ENCODE results near the gene KIRREL2. TPM values are rescaled to one million over a fixed set of nuclear protein-coding genes. Genes with fewer than 3 reads are reported as not detected.
"Not testable (repeated sequence)": the region's sequence is repeated elsewhere in the genome, so short reads cannot be mapped to it uniquely, and the experiment has no call there.

The KIRREL2 gene
- total and polyA plus RNA-seq, 9 donors, result 0.02 to 0.15 (median 0.08) TPM; not detected in 5

- no peaks in the 10 kb centered on the region for H3K36me3 ChIP-seq
- TF ChIP-seq EP300 (IDR thresholded peaks at IDR 0.05) (no peak), POLR2A (IDR thresholded peaks at IDR 0.05) (no peak), CTCF (IDR thresholded peaks at IDR 0.05) (no peak)
Measured at GRCh38 chr19:35832054-35832453, 24.7 kb upstream of the KIRREL2 start.

DNA sequence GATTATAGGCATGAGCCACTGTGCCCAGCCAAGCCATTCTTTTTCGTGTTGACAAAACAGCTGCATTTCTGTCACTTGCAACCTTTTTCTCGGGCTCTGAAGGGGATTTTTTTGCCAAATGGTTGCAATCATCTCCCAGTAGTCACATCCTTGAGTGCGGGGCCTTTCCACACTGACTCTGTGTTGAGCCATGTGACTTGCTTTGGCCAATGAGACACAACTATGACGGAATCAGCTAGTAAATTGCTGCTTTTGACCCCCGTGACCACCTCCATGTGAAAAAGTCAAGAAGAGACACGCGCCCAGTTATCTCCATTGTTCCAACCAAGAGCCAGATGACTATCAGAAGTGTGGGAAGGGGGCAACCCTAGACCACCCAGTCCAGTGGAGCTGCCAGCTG lies 22.7 kb upstream of the KIRREL2 start:
- WGBS, 3 donors, result 46 to 64% (median 51%) methylated on average over 7 of the region's 7 CpGs
- Histone ChIP-seq H3K27ac (no peak overlapping the region), H3K36me3 (no peaks in the 10 kb centered on the region), H3K4me1 (ENCODE audit: insufficient read depth) (no peaks in the 10 kb centered on the region), H3K9me3 (no peaks in the 10 kb centered on the region), H3K27me3 (no peaks in the 10 kb centered on the region), H3K4me3 (no peak overlapping the region)
- intact Hi-C loops (cut with DNase I), result loop anchor here in 1 of 4 donors (5.0 kb wide), 1 partner anchor 157 kb away; no protein-coding TSS in a partner anchor
- TF ChIP-seq CTCF (IDR thresholded peaks at IDR 0.05) (no peak), POLR2A (IDR thresholded peaks at IDR 0.05) (no peak), EP300 (IDR thresholded peaks at IDR 0.05) (no peak)
- DNase-seq, result no peak

More at GRCh38 chr19:35832054-35832453, 24.7 kb upstream of the KIRREL2 start:
- no peaks in the 10 kb centered on the region for H3K9me3 ChIP-seq
- no peaks in the 10 kb centered on the region for H3K4me1 ChIP-seq (ENCODE audit: insufficient read depth)
- no peak overlapping the region for H3K27ac ChIP-seq
- no peaks in the 10 kb centered on the region for H3K27me3 ChIP-seq
- H3K4me3 ChIP-seq, result no peak overlapping the region
- 43 to 60% (median 49%) methylated on average over 4 of the region's 4 CpGs for WGBS, 3 donors
- DNase-seq, result no peak
- intact Hi-C loops (cut with DNase I), result loop anchor here in 1 of 4 donors (5.0 kb wide), 1 partner anchor 155 kb away; no protein-coding TSS in a partner anchor

DNA sequence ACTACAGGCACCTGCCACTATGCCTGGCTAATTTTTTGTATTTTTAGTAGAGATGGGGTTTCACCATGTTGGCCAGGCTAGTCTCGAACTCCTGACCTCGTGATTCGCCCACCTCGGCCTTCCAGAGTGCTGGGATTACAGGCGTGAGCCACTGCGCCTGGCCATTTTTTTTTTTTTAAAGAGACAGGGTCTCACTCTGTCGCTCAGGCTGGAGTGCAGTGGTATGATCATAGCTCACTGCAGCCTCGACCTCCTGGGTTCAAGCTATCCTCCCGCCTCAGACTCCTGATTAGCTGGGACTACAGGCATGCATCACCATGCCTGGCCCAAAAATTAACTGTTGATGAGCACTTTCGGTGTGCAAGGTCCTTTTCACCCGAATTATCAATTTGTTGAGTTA lies 20.6 kb upstream of the KIRREL2 start:
- H3K4me1 ChIP-seq (ENCODE audit: insufficient read depth); H3K27me3 ChIP-seq; intact Hi-C loops (cut with DNase I); H3K4me3 ChIP-seq; H3K9me3 ChIP-seq; DNase-seq; H3K36me3 ChIP-seq; H3K27ac ChIP-seq: not testable (repeated sequence)
- 44 to 53% (median 45%) methylated on average over 11 of the region's 11 CpGs for WGBS, 3 donors

DNA sequence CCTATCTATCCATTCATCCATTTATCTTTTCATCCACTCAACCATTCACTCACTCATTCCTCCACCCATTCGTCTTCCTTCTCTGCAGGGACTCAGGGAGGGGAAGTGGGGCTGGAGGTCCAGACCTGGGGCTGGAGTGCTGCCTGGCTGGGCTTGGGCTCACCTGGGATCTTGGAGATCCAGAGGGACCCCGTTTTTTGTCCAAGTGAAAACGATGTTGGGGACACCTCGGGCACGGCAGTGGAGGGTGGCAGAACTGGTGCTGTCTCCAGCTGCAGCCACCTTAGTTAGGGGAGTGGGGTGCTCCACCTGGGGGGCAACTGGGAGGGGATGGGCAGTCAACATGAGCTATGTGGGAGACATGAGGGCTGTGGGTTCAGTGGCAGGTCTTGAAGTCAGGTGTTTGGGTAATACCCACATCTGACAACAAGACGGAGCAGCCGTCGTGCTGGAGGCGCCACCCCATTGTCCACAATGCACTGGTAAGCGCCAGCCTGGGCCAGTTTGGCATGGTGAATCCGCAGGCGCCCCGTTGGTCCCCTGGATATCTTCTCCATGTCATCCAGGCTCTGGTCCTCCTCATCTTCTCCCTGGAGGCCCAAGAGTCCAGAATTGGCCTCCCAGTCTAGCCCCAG lies 14.6 kb upstream of the KIRREL2 start:
- Histone ChIP-seq H3K27ac (no peak overlapping the region), H3K36me3 (no peaks in the 10 kb centered on the region), H3K27me3 (no peaks in the 10 kb centered on the region), H3K4me3 (no peak overlapping the region), H3K4me1 (ENCODE audit: insufficient read depth) (peaks cover 2% of the 10 kb centered on the region), H3K9me3 (peaks cover 0 to 5% of the 10 kb centered on the region in 2 donors)
- intact Hi-C loops (cut with DNase I), result no loop called here
- DNase-seq, result no peak
- WGBS, 3 donors, result 80 to 83% (median 82%) methylated on average over 13 of the region's 13 CpGs
- no peak for TF ChIP-seq POLR2A (IDR thresholded peaks at IDR 0.05)
- no peak for TF ChIP-seq CTCF (IDR thresholded peaks at IDR 0.05)
- no peak for TF ChIP-seq EP300 (IDR thresholded peaks at IDR 0.05)

DNA sequence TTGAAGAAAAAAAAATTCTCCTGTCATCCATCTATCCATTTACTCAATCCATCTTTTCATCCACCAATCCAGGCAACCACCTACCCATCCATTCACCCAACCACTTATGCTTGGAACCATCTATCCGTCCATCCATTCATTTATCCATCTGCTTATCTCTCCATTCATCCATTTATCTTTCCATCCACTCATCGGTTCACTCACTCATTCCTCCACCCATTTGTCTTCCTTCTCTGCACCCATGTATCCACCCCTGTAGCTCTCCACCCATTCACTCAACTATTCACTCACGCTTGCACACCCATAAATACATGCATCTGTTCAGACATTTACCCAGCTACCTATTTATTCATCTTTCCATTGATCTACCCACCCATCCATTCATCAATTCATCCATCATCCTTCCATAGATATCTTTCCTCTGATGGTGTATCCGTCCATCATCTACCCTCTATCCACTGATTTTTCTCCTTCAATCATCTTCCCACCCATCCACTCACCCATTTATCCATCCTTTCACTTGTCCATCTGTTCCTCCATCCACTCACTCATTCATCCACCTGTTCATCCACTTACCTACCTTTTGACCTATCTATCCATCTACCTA lies 13.9 kb upstream of the KIRREL2 start:
- no peak for TF ChIP-seq CTCF (IDR thresholded peaks at IDR 0.05)
- no peak for TF ChIP-seq POLR2A (IDR thresholded peaks at IDR 0.05)
- no peak for TF ChIP-seq EP300 (IDR thresholded peaks at IDR 0.05)
- DNase-seq, result no peak
- no peak overlapping the region for H3K4me3 ChIP-seq
- 83 to 88% (median 87%) methylated on average over 4 of the region's 4 CpGs for WGBS, 3 donors
- peaks cover 0 to 5% of the 10 kb centered on the region in 2 donors for H3K9me3 ChIP-seq
- no peak overlapping the region for H3K27ac ChIP-seq
- intact Hi-C loops (cut with DNase I), result no loop called here
- no peaks in the 10 kb centered on the region for H3K27me3 ChIP-seq
- peaks cover 2% of the 10 kb centered on the region for H3K4me1 ChIP-seq (ENCODE audit: insufficient read depth)
- H3K36me3 ChIP-seq, result no peaks in the 10 kb centered on the region
